Kidney (tissue), 14 donors: ENCODE data around the gene C1orf141. TPM values are rescaled to one million over a fixed set of nuclear protein-coding genes. Genes with fewer than 3 reads are reported as not detected.

Experiments used
- DNase-seq, 5 donors: peaks; one replicate each; pipeline ENCODE4 v3.0.0-alpha.2; 2013 to 2020
- FAIRE-seq: peaks from 2 replicates; lab custom pipeline; 2012; peaks lifted over from hg19 to GRCh38; lab: Jason Lieb, UNC
- H3K27ac ChIP-seq, 2 donors: one replicate each; pipeline ENCODE4 v1.7.0; 2013; ENCODE audit warnings: low read depth in 2 of 2, low read length in 2 of 2, inconsistent platforms in 1 of 2
- H3K27me3 ChIP-seq: one replicate; pipeline ENCODE4 v1.7.1; 2013; ENCODE audit warnings: low read length, inconsistent platforms; ENCODE audit not compliant: control insufficient read depth, insufficient read depth
- H3K36me3 ChIP-seq, 3 donors: one replicate each; pipeline versions ENCODE4 v1.7.0 to v1.7.1; 2013; ENCODE audit warnings: low read length in 3 of 3, control low read depth in 1 of 3, inconsistent platforms in 1 of 3; ENCODE audit not compliant: insufficient read depth in 3 of 3, control insufficient read depth in 2 of 3
- H3K4me1 ChIP-seq, 3 donors: one replicate each; pipeline versions ENCODE4 v1.7.0 to v1.7.1; 2013; ENCODE audit warnings: low read length in 3 of 3, inconsistent platforms in 1 of 3, low read depth in 1 of 3; ENCODE audit not compliant: control insufficient read depth in 2 of 3, insufficient read depth in 2 of 3
- H3K4me3 ChIP-seq, 3 donors: one replicate each; pipeline versions ENCODE4 v1.7.0 to v1.8.1; 2013; ENCODE audit warnings: low read length in 3 of 3, control low read depth in 1 of 3, inconsistent platforms in 1 of 3
- H3K9ac ChIP-seq, 3 donors: one replicate each; pipeline versions ENCODE4 v1.7.0 to v1.7.1; 2013; ENCODE audit warnings: low read length in 3 of 3, control low read depth in 1 of 3, inconsistent platforms in 1 of 3
- H3K9me3 ChIP-seq, 3 donors: one replicate each; pipeline versions ENCODE4 v1.7.0 to v1.7.1; 2013; ENCODE audit warnings: low read length in 3 of 3, control low read depth in 1 of 3, inconsistent platforms in 1 of 3; ENCODE audit not compliant: control insufficient read depth in 2 of 3, insufficient read depth in 1 of 3
- CTCF ChIP-seq: IDR thresholded peaks from 3 replicates; pipeline ENCODE4 v1.5.1; 2012; ENCODE audit warnings: mild to moderate bottlenecking, moderate library complexity, borderline replicate concordance; ENCODE audit not compliant: insufficient read depth; ENCODE audit errors: extremely low read depth
- intact Hi-C: fragments of 100-400 bp; cut with DNase I; formaldehyde crosslinking; loops from one replicate; pipeline ENCODE4 v1.11.1; 2022
- polyA plus RNA-seq: library from polyadenylated mRNA; stranded (reverse); fragments of 350-450 nt; fragmentation: Illumina TruSeq; extraction: RNeasy Lipid Tissue Mini Kit (QIAGEN cat#74804); gene quantifications from one replicate; pipeline ENCODE4 v1.2.3, GENCODE V29; 2014; ENCODE audit warnings: low read depth, low replicate concordance; ENCODE audit not compliant: insufficient read depth
- total RNA-seq: library from RNA; stranded (reverse); fragmentation: NEBNext Ultra II Directional; extraction: Animal tissue kit (Norgen Biotek cat#: 25700); gene quantifications from one replicate; pipeline ENCODE4 v1.2.1, GENCODE V29; 2021
- donor health status: control.
- donor health status: control.
- donor health status: control.
- donor health status: control.
- donor health status: control.
- donor health status: DM: yes; HTN: yes; CAD: no.
- donor health status: Normal renal cell carcinoma (clear cell type).

Gene C1orf141
- total and polyA plus RNA-seq, 2 donors from 2014 or later: not detected

GRCh38 chr1:67094191-67094590 is 40.6 kb downstream of the C1orf141 start:
- H3K9me3 ChIP-seq: no peaks in the 10 kb centered on the region
- no peak for FAIRE-seq
- no peak overlapping the region for H3K27ac ChIP-seq
- H3K36me3 ChIP-seq: no peaks in the 10 kb centered on the region
- H3K4me3 ChIP-seq: no peak overlapping the region
- no peak overlapping the region for H3K9ac ChIP-seq
- TF ChIP-seq CTCF: no peak
- no peak for DNase-seq
- intact Hi-C loops: no loop called here
- H3K27me3 ChIP-seq: no peaks in the 10 kb centered on the region
- H3K4me1 ChIP-seq: no peaks in the 10 kb centered on the region

GRCh38 chr1:67089685-67090208 is 45.0 kb downstream of the C1orf141 start:
- no peak for DNase-seq
- TF ChIP-seq CTCF: no peak
- H3K4me3 ChIP-seq: no peak overlapping the region
- no peaks in the 10 kb centered on the region for H3K27me3 ChIP-seq
- H3K4me1 ChIP-seq: no peaks in the 10 kb centered on the region
- H3K36me3 ChIP-seq: no peaks in the 10 kb centered on the region
- no peaks in the 10 kb centered on the region for H3K9me3 ChIP-seq
- no peak overlapping the region for H3K27ac ChIP-seq
- no peak for FAIRE-seq
- no peak overlapping the region for H3K9ac ChIP-seq
- intact Hi-C loops: no loop called here

- no peak overlapping the region for H3K27ac ChIP-seq
- no peak for FAIRE-seq
Observed at GRCh38 chr1:67088440-67088839, 46.3 kb downstream of the C1orf141 start.

More at GRCh38 chr1:67088440-67088839, 46.3 kb downstream of the C1orf141 start:
- intact Hi-C loops: no loop called here
- Histone ChIP-seq H3K9me3 (no peaks in the 10 kb centered on the region), H3K4me3 (no peak overlapping the region), H3K9ac (no peak overlapping the region), H3K4me1 (no peaks in the 10 kb centered on the region), H3K36me3 (no peaks in the 10 kb centered on the region), H3K27me3 (no peaks in the 10 kb centered on the region)
- DNase-seq: no peak
- no peak for TF ChIP-seq CTCF
